ENCODE measurements around the gene NCBP2.

DNA sequence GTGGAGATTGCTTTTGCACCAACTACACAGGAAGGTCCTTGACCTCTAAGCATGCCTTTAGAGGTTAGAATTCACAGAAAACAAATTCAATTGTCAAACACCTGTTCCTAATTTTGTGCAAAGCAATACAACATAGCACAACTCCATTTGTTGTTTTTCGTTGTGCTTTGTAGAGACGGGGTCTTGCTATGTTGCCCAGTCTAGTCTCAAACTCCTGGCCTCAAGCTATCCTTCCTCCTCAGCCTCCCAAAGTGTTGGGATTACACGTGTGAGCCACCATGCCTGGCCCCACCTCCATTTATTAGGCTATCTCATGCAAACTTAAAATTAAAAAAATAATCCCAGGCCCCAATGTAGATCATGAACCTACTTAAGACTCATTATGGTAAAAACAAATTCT lies 6.0 kb downstream of the NCBP2 start:
- TF ChIP-seq, protein P1, sequence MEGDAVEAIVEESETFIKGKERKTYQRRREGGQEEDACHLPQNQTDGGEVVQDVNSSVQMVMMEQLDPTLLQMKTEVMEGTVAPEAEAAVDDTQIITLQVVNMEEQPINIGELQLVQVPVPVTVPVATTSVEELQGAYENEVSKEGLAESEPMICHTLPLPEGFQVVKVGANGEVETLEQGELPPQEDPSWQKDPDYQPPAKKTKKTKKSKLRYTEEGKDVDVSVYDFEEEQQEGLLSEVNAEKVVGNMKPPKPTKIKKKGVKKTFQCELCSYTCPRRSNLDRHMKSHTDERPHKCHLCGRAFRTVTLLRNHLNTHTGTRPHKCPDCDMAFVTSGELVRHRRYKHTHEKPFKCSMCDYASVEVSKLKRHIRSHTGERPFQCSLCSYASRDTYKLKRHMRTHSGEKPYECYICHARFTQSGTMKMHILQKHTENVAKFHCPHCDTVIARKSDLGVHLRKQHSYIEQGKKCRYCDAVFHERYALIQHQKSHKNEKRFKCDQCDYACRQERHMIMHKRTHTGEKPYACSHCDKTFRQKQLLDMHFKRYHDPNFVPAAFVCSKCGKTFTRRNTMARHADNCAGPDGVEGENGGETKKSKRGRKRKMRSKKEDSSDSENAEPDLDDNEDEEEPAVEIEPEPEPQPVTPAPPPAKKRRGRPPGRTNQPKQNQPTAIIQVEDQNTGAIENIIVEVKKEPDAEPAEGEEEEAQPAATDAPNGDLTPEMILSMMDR (IDR thresholded peaks at IDR 0.05; ENCODE audit: insufficient read depth, low read length, poor library complexity, severe bottlenecking), result no peak
- TF ChIP-seq EZH2phosphoT487 (conservative IDR thresholded peaks at IDR 0.05; ENCODE audit: low read length), result no peak

Data from SU-DHL-6 (cell line).